Brain microvascular endothelial cell (primary cell): ENCODE results near the gene RHOF.

Experiments
- DNase-seq: peaks from one replicate; pipeline ENCODE4 v3.0.0-alpha.2; 2020
- H3K27ac ChIP-seq: fragments of 250-450 bp; sonication (Bioruptor Pico); 2 replicates; pipeline ENCODE4 v1.5.1; 2020; ENCODE audit warnings: mild to moderate bottlenecking, moderate library complexity
- H3K27me3 ChIP-seq: fragments of 250-450 bp; sonication (Bioruptor Pico); replicated peaks from 2 replicates; pipeline ENCODE4 v1.5.1; 2020; ENCODE audit warnings: mild to moderate bottlenecking
- H3K36me3 ChIP-seq: fragments of 250-450 bp; sonication (Bioruptor Pico); replicated peaks from 2 replicates; pipeline ENCODE4 v1.5.1; 2020; ENCODE audit warnings: mild to moderate bottlenecking
- H3K4me3 ChIP-seq: 2 replicates; pipeline ENCODE4 v1.5.1; 2011; ENCODE audit warnings: low read depth, mild to moderate bottlenecking, control low read depth, low read length, moderate library complexity
- CTCF ChIP-seq: IDR thresholded peaks from 2 replicates; pipeline ENCODE4 v1.5.1; 2011; ENCODE audit warnings: low read depth, mild to moderate bottlenecking, moderate library complexity, low read length, control low read depth, inconsistent platforms; ENCODE audit errors: missing control alignments
- in situ Hi-C: cut with HindIII; loops from 2 replicates; pipeline ENCODE4 v1.10.0; 2017; ENCODE audit warnings: low sequenced_read_pairs, low pct_ligation_motif_present

The RHOF gene

GRCh38 chr12:121733849-121734248 is 59.6 kb downstream of the RHOF start:
- DNase-seq, result no peak
- Histone ChIP-seq H3K36me3 (no peaks in the 10 kb centered on the region), H3K27me3 (no peaks in the 10 kb centered on the region), H3K27ac (no peak overlapping the region), H3K4me3 (no peak overlapping the region)
- no peak for TF ChIP-seq CTCF
- in situ Hi-C loops, result no loop called here

GRCh38 chr12:121731473-121731872 is 62.0 kb downstream of the RHOF start:
- in situ Hi-C loops, result no loop called here
- Histone ChIP-seq H3K36me3 (no peaks in the 10 kb centered on the region), H3K27ac (no peak overlapping the region), H3K27me3 (no peaks in the 10 kb centered on the region), H3K4me3 (no peak overlapping the region)
- DNase-seq, result no peak
- TF ChIP-seq CTCF, result no peak

DNA sequence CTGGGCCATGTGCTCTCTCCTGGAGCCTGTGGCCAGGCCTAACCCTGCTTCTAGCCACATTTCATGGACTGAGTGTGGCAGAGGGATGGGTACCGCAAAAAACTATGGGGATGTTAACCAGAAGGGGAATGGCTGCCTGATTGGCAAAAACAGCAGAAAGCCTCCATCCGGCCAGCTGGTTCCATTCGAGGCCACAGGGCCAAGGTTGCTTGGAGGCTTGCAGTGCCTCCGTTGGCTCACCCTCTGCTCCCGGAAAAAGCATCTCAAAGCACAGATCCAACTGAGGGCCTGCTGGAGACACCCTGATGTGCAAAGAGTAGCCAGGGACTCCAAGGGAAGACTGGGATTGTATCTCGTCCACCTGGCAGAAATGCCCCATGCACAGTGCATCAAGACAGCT is 64.5 kb downstream of the RHOF start:
- Histone ChIP-seq H3K4me3 (no peak overlapping the region), H3K27me3 (no peaks in the 10 kb centered on the region), H3K27ac (no peak overlapping the region), H3K36me3 (no peaks in the 10 kb centered on the region)
- TF ChIP-seq CTCF, result no peak
- no peak for DNase-seq
- in situ Hi-C loops, result no loop called here
